HL-60 (cell line): Measurements from ENCODE around the gene SUV39H2.
"Not testable (repeated sequence)": the region's sequence is repeated elsewhere in the genome, so short reads cannot be mapped to it uniquely, and the experiment has no call there.

Experiments used
- DNase-seq, 2 experiments: peaks; one replicate each; pipeline ENCODE4 v3.0.0-alpha.2; 2010 to 2020; ENCODE audit warnings: low read depth in 1 of 2, low spot score in 1 of 2
- H3K27ac ChIP-seq: fragments of 250-450 bp; sonication (Bioruptor Pico); replicated peaks from 2 replicates; pipeline ENCODE4 v1.5.1; 2020; ENCODE audit warnings: mild to moderate bottlenecking, moderate library complexity
- H3K27me3 ChIP-seq: fragments of 250-450 bp; sonication (Bioruptor Pico); 2 replicates; pipeline ENCODE4 v1.5.1; 2021; ENCODE audit warnings: mild to moderate bottlenecking, moderate library complexity; ENCODE audit not compliant: insufficient read depth, poor library complexity, severe bottlenecking
- H3K4me3 ChIP-seq: replicated peaks from 2 replicates; pipeline ENCODE4 v1.5.1; 2011; ENCODE audit warnings: mild to moderate bottlenecking, control low read depth, low read length; ENCODE audit not compliant: insufficient read depth
- GABPA ChIP-seq: IDR thresholded peaks from 2 replicates; pipeline ENCODE4 v1.6.1; 2012; ENCODE audit warnings: low read depth
- POLR2AphosphoS5 ChIP-seq: IDR thresholded peaks from 2 replicates; pipeline ENCODE4 v1.6.1; 2012; ENCODE audit warnings: low read depth
- SPI1 ChIP-seq: IDR thresholded peaks from 2 replicates; pipeline ENCODE4 v1.6.1; 2012; ENCODE audit warnings: low read depth, mild to moderate bottlenecking, borderline replicate concordance
- TF ChIP-seq, protein P1 (sequence below): IDR thresholded peaks from one replicate; pipeline ENCODE4 v1.5.1; 2011; ENCODE audit warnings: low read length, control low read depth, inconsistent platforms; ENCODE audit not compliant: insufficient read depth
- TF ChIP-seq, protein P2 (sequence below): IDR thresholded peaks from 2 replicates; pipeline ENCODE4 v1.6.1; 2012; ENCODE audit warnings: low read depth; ENCODE audit not compliant: insufficient replicate concordance

Gene SUV39H2

DNA sequence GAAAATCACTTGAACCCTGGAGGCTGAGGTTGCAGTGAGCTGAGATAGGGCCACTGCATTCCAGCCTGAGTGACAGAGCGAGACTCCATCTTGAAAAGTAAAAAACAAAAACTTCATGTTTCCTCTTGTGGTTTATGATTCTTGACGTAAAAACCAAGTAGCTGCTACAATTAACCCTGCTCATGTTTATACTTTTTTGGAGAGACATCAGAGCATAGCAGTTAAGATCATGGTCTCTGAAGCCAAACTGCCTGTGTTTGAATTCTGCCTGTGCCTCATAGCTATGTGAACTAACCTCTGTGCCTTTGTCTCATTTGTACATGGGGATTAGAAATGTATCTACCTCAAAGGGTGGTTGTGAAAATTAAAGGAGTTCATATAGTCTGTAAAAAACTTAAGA is 27.2 kb downstream of the SUV39H2 start:
- no peak overlapping the region for H3K27ac ChIP-seq
- no peak overlapping the region for H3K4me3 ChIP-seq
- TF ChIP-seq GABPA (no peak), SPI1 (no peak), POLR2AphosphoS5 (no peak)
- TF ChIP-seq, protein P1, sequence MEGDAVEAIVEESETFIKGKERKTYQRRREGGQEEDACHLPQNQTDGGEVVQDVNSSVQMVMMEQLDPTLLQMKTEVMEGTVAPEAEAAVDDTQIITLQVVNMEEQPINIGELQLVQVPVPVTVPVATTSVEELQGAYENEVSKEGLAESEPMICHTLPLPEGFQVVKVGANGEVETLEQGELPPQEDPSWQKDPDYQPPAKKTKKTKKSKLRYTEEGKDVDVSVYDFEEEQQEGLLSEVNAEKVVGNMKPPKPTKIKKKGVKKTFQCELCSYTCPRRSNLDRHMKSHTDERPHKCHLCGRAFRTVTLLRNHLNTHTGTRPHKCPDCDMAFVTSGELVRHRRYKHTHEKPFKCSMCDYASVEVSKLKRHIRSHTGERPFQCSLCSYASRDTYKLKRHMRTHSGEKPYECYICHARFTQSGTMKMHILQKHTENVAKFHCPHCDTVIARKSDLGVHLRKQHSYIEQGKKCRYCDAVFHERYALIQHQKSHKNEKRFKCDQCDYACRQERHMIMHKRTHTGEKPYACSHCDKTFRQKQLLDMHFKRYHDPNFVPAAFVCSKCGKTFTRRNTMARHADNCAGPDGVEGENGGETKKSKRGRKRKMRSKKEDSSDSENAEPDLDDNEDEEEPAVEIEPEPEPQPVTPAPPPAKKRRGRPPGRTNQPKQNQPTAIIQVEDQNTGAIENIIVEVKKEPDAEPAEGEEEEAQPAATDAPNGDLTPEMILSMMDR: no peak
- TF ChIP-seq, protein P2, sequence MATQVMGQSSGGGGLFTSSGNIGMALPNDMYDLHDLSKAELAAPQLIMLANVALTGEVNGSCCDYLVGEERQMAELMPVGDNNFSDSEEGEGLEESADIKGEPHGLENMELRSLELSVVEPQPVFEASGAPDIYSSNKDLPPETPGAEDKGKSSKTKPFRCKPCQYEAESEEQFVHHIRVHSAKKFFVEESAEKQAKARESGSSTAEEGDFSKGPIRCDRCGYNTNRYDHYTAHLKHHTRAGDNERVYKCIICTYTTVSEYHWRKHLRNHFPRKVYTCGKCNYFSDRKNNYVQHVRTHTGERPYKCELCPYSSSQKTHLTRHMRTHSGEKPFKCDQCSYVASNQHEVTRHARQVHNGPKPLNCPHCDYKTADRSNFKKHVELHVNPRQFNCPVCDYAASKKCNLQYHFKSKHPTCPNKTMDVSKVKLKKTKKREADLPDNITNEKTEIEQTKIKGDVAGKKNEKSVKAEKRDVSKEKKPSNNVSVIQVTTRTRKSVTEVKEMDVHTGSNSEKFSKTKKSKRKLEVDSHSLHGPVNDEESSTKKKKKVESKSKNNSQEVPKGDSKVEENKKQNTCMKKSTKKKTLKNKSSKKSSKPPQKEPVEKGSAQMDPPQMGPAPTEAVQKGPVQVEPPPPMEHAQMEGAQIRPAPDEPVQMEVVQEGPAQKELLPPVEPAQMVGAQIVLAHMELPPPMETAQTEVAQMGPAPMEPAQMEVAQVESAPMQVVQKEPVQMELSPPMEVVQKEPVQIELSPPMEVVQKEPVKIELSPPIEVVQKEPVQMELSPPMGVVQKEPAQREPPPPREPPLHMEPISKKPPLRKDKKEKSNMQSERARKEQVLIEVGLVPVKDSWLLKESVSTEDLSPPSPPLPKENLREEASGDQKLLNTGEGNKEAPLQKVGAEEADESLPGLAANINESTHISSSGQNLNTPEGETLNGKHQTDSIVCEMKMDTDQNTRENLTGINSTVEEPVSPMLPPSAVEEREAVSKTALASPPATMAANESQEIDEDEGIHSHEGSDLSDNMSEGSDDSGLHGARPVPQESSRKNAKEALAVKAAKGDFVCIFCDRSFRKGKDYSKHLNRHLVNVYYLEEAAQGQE: no peak
- DNase-seq: no peak
- no peaks in the 10 kb centered on the region for H3K27me3 ChIP-seq

DNA sequence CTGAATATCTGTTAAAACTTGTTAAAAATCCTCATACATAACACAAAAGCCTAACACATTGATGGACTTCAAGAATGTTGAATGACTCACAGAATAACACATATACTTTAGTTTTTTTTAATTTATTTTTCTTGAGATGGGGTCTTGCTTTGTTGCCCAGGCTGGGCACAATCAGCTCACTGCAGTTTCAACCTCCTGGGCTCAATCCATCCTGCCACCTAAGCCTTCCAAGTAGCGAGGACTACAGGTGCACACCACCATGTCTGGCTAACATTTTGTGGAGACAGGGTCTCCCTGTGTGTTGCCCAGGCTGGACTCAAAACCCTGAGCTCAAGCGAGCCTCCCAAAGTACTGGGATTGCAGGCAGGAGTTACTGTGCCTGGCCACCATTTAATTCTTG is 28.1 kb downstream of the SUV39H2 start:
- Histone ChIP-seq H3K27ac (no peak overlapping the region), H3K27me3 (no peaks in the 10 kb centered on the region), H3K4me3 (no peak overlapping the region)
- TF ChIP-seq GABPA (no peak), POLR2AphosphoS5 (no peak), SPI1 (no peak)
- TF ChIP-seq, protein P2: no peak
- TF ChIP-seq, protein P1: no peak
- DNase-seq: no peak

DNA sequence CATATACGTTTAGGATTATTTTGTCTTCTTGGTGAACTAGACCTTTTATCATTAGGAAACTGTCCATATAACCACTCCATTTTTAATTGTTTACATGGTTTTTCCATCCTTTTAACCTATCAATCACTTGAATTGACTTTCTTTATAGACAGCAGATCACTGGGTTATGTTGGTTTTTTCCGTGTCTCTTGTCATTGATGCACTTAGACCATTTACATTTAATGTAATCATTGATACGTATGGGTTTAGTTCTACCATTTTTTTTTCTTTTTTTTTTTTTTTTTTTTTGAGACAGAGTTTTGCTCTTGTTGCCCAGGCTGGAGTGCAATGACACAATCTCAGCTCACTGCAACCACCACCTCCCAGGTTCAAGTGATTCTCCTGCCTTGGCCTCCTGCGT is 28.9 kb downstream of the SUV39H2 start:
- DNase-seq, H3K27ac ChIP-seq, H3K4me3 ChIP-seq, H3K27me3 ChIP-seq: not testable (repeated sequence)

DNA sequence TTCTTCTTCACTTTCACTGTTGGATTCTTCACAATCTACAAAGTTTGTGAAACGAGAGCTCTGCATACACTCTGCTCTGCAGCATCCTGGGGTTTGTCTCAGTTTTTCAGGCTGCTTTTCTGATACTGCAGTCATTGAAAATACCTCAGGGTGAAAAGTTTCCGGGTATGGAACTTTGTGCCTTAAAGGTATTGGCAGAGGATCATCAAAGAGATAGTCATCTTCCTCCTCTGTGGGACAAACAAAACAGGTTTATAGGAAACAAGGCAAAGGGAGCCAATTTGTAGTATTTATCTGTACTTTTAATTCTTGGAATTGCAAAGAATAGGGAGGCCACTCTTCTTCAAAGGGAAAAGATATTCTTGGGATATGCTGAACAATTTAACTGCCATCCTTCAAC is 30.4 kb downstream of the SUV39H2 start:
- TF ChIP-seq GABPA: no peak
- no peak for TF ChIP-seq SPI1
- TF ChIP-seq, protein P2: no peak
- TF ChIP-seq, protein P1: no peak
- TF ChIP-seq POLR2AphosphoS5: no peak
- H3K27ac ChIP-seq: no peak overlapping the region
- no peaks in the 10 kb centered on the region for H3K27me3 ChIP-seq
- DNase-seq: no peak
- no peak overlapping the region for H3K4me3 ChIP-seq
